Testis (tissue), 2 donors: Measurements from ENCODE around the gene MTARC2.

Experiments
- CTCF ChIP-seq, 3 experiments: fragments of 450-650 bp in 2 of 3; fragments of 200-600 bp in 1 of 3; sonication (generic) in 1 of 3; IDR thresholded peaks; one replicate each; pipeline ENCODE4 v1.5.1; 2016 to 2019; ENCODE audit warnings: antibody characterized with exemption in 3 of 3, mild to moderate bottlenecking in 2 of 3, moderate library complexity in 1 of 3
- POLR2A ChIP-seq: fragments of 450-650 bp; IDR thresholded peaks from one replicate; pipeline ENCODE4 v1.6.1; 2017; ENCODE audit warnings: antibody characterized with exemption, mild to moderate bottlenecking, moderate library complexity

- no peak for TF ChIP-seq CTCF (IDR thresholded peaks at IDR 0.05)
- TF ChIP-seq POLR2A = no peak
Observed at GRCh38 chr1:220809187-220809550, 61.0 kb downstream of the MTARC2 start.
